C4-2B (cell line): ENCODE data around the gene RNU1-3.
"Not testable (repeated sequence)": the region's sequence is repeated elsewhere in the genome, so short reads cannot be mapped to it uniquely, and the experiment has no call there.

ENCODE experiments used
- ZFX ChIP-seq: fragments of 450-650 bp; IDR thresholded peaks from 2 replicates; pipeline ENCODE4 v1.6.1; 2017
- TF ChIP-seq, protein P1 (sequence below): fragments of 450-650 bp; conservative IDR thresholded peaks from 2 replicates; pipeline ENCODE4 v1.5.1; 2017; ENCODE audit warnings: mild to moderate bottlenecking

DNA sequence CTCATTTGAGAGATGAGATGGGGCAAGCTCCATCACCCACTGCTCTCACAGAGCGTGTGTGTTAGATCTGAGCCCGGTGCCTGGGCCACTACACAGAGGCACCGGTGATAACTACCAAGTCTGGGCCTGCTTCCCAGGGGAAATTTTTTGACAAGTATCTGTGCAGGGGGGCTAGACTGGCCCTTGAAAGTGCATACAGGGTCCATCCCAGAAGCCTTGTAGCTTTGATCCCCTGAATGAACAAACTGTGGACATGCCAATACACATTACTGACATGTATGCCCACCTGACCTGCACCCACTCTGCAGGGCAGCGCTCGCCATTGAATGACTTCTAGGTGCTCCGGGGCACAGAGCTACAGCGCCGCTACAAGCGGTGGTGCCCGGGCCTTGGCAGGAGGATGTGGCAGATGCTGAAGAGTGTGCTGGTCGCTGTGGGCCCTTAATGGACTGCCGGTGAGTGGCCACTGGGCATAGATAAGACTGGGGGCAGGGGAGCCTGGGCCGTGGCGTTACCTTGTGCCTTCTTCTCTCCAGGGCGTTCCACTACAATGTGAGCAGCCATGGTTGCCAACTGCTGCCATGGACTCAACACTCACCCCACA is 20.6 kb downstream of the RNU1-3 start:
- TF ChIP-seq, protein P1, sequence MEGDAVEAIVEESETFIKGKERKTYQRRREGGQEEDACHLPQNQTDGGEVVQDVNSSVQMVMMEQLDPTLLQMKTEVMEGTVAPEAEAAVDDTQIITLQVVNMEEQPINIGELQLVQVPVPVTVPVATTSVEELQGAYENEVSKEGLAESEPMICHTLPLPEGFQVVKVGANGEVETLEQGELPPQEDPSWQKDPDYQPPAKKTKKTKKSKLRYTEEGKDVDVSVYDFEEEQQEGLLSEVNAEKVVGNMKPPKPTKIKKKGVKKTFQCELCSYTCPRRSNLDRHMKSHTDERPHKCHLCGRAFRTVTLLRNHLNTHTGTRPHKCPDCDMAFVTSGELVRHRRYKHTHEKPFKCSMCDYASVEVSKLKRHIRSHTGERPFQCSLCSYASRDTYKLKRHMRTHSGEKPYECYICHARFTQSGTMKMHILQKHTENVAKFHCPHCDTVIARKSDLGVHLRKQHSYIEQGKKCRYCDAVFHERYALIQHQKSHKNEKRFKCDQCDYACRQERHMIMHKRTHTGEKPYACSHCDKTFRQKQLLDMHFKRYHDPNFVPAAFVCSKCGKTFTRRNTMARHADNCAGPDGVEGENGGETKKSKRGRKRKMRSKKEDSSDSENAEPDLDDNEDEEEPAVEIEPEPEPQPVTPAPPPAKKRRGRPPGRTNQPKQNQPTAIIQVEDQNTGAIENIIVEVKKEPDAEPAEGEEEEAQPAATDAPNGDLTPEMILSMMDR, result not testable (repeated sequence)
- TF ChIP-seq ZFX, result not testable (repeated sequence)
